OCI-LY3 (cell line): ENCODE measurements around the gene PAX5.

ENCODE experiments used
- CTCF ChIP-seq: fragments of 200-600, 300-600 bp; sonication (generic); IDR thresholded peaks from 2 replicates; pipeline ENCODE4 v1.5.1; 2014; ENCODE audit warnings: antibody characterized with exemption, low read length, low read depth
- EZH2phosphoT487 ChIP-seq: fragments of 200-600 bp; shearing (Covaris generic); IDR thresholded peaks from 2 replicates; pipeline ENCODE4 v1.6.1; 2018; ENCODE audit warnings: antibody characterized with exemption, mixed run types, low read depth

GRCh38 chr9:37034305-37034937, 353 bp upstream of the PAX5 start:
- TF ChIP-seq CTCF, result peak; percentile 75
- no peak for TF ChIP-seq EZH2phosphoT487
